ENCODE measurements around the gene NR1I2.

- no peak for TF ChIP-seq POLR2AphosphoS5 (IDR thresholded peaks at IDR 0.05; ENCODE audit: borderline replicate concordance, low read depth, low read length)
- no peak for TF ChIP-seq EZH2 (IDR thresholded peaks at IDR 0.05)
These were observed 48.1 kb upstream of the NR1I2 start for GRCh38 chr3:119733812-119734211.
